Hair follicular keratinocyte (primary cell): Measurements from ENCODE around the gene FTCDNL1. TPM values are rescaled to one million over a fixed set of nuclear protein-coding genes. Genes with fewer than 3 reads are reported as not detected.

ENCODE experiments used
- total RNA-seq: library from RNA; depleted of rRNA; stranded (reverse); fragments of >200 nt; gene quantifications from 2 replicates; pipeline ENCODE4 v1.2.3, GENCODE V29; 2015

FTCDNL1 gene
- 0.08 and 0.57 TPM in 2 replicates for total RNA-seq

GRCh38 chr2:199850718-199851500, at the start of gene FTCDNL1:
Gene FTCDNL1 (minus strand): TSS chr2:199851192. CDS start chr2:199848962, 2,230 bp downstream.

Other genes starting within 250 kb of the FTCDNL1 start
- 7.9 and 10.3 TPM in 2 replicates for gene C2orf69, start 60.1 kb upstream of the FTCDNL1 start, total RNA-seq
- 5.4 and 6.8 TPM in 2 replicates for gene TYW5, start 104.3 kb upstream of the FTCDNL1 start, total RNA-seq
- gene MAIP1, start 104.4 kb upstream of the FTCDNL1 start, total RNA-seq = 17.6 and 35.1 TPM in 2 replicates